Hepatocyte (in vitro differentiated cells): ENCODE data around the gene CCDC40. TPM values are rescaled to one million over a fixed set of nuclear protein-coding genes. Genes with fewer than 3 reads are reported as not detected.

ENCODE experiments used
- DNase-seq: peaks from one replicate; pipeline ENCODE4 v3.0.0-alpha.2; 2016; ENCODE audit warnings: low spot score
- H2AFZ ChIP-seq: fragments of 200-600 bp; sonication (generic); 2 replicates; pipeline ENCODE4 v1.6.0; 2016; ENCODE audit warnings: antibody characterized with exemption, mild to moderate bottlenecking
- H3K27ac ChIP-seq: fragments of 200-600 bp; sonication (generic); 2 replicates; pipeline ENCODE4 v1.5.1; 2016; ENCODE audit warnings: mild to moderate bottlenecking
- H3K27me3 ChIP-seq: fragments of 200-600 bp; sonication (generic); 2 replicates; pipeline ENCODE4 v1.6.1; 2016
- H3K36me3 ChIP-seq: fragments of 200-600 bp; sonication (generic); replicated peaks from 2 replicates; pipeline ENCODE4 v1.5.1; 2016; ENCODE audit warnings: low read depth; ENCODE audit not compliant: insufficient read depth
- H3K4me1 ChIP-seq: fragments of 200-600 bp; sonication (generic); 2 replicates; pipeline ENCODE4 v1.5.1; 2016; ENCODE audit warnings: mild to moderate bottlenecking, moderate library complexity; ENCODE audit not compliant: insufficient read depth
- H3K4me2 ChIP-seq: fragments of 200-600 bp; sonication (generic); 2 replicates; pipeline ENCODE4 v1.6.0; 2016
- H3K4me3 ChIP-seq: fragments of 200-600 bp; sonication (generic); 2 replicates; pipeline ENCODE4 v1.5.1; 2016; ENCODE audit warnings: mild to moderate bottlenecking
- H3K79me2 ChIP-seq: fragments of 200-600 bp; sonication (generic); 2 replicates; pipeline ENCODE4 v1.6.0; 2017; ENCODE audit warnings: mild to moderate bottlenecking
- H3K9me2 ChIP-seq: fragments of 200-600 bp; sonication (generic); replicated peaks from 2 replicates; pipeline ENCODE4 v1.6.0; 2017; ENCODE audit warnings: mild to moderate bottlenecking; ENCODE audit not compliant: insufficient read depth
- H3K9me3 ChIP-seq: fragments of 200-600 bp; sonication (generic); 2 replicates; pipeline ENCODE4 v1.5.1; 2016; ENCODE audit warnings: low read depth, mild to moderate bottlenecking
- H4K20me1 ChIP-seq: fragments of 200-600 bp; sonication (generic); 2 replicates; pipeline ENCODE4 v1.6.0; 2016; ENCODE audit warnings: mild to moderate bottlenecking; ENCODE audit not compliant: insufficient read depth, poor library complexity, severe bottlenecking
- CTCF ChIP-seq: fragments of 200-600 bp; sonication (generic); IDR thresholded peaks from 2 replicates; pipeline ENCODE4 v1.5.1; 2016; ENCODE audit warnings: antibody characterized with exemption, mild to moderate bottlenecking; ENCODE audit not compliant: poor library complexity
- EZH2 ChIP-seq: fragments of 200-600 bp; sonication (generic); IDR thresholded peaks from 2 replicates; pipeline ENCODE4 v1.6.1; 2016; ENCODE audit warnings: antibody characterized with exemption, mild to moderate bottlenecking, borderline replicate concordance
- EZH2phosphoT487 ChIP-seq: fragments of 200-600 bp; sonication (generic); IDR thresholded peaks from one replicate; pipeline ENCODE4 v1.6.1; 2018; ENCODE audit warnings: antibody characterized with exemption, mild to moderate bottlenecking, low read depth, moderate library complexity; ENCODE audit not compliant: unreplicated experiment, severe bottlenecking
- WGBS: methylation state at CpG from one replicate; pipeline ENCODE4 v1.1.6; 2016; ENCODE audit warnings: low lambda C conversion rate; ENCODE audit errors: missing lambda C conversion rate; 5-methylcytosine and 5-hydroxymethylcytosine counted together
- polyA plus RNA-seq: library from polyadenylated mRNA; unstranded; fragments of >200 nt; fragmentation: Nextera tagmentation; extraction: Ambion mirVana; gene quantifications from 2 replicates; pipeline ENCODE4 v1.2.1, GENCODE V29; 2016
- total RNA-seq: library from RNA; depleted of rRNA; stranded (reverse); fragments of >200 nt; gene quantifications from 2 replicates; pipeline ENCODE4 v1.2.3, GENCODE V29; 2014

Gene CCDC40
- total and polyA plus RNA-seq, 2 experiments from 2014 or later, result 2.2 to 4.7 TPM

GRCh38 chr17:79990704-79991103, 45.7 kb upstream of the CCDC40 start:
- Histone ChIP-seq H3K4me1 (peaks cover 85% of the 10 kb centered on the region), H3K9me3 (no peaks in the 10 kb centered on the region), H3K4me2 (peak overlapping the region; percentile 93), H3K9me2 (no peaks in the 10 kb centered on the region), H3K27ac (peak overlapping the region; percentile 63), H3K4me3 (no peak overlapping the region), H2AFZ (no peak overlapping the region), H3K79me2 (peaks cover 44% of the 10 kb centered on the region), H4K20me1 (no peaks in the 10 kb centered on the region), H3K27me3 (no peaks in the 10 kb centered on the region), H3K36me3 (no peaks in the 10 kb centered on the region)
- no peak for DNase-seq
- 91% methylated on average over 17 of the region's 17 CpGs for WGBS
- TF ChIP-seq EZH2phosphoT487, result no peak
- no peak for TF ChIP-seq CTCF
- no peak for TF ChIP-seq EZH2

GRCh38 chr17:79991140-79991923, 45.1 kb upstream of the CCDC40 start:
- Histone ChIP-seq H3K9me2 (no peaks in the 10 kb centered on the region), H3K27me3 (no peaks in the 10 kb centered on the region), H3K9me3 (no peaks in the 10 kb centered on the region), H4K20me1 (no peaks in the 10 kb centered on the region), H3K36me3 (no peaks in the 10 kb centered on the region), H3K4me3 (peak overlapping the region; percentile 26), H3K4me1 (peaks cover 85% of the 10 kb centered on the region), H2AFZ (no peak overlapping the region), H3K27ac (peak overlapping the region; percentile 98), H3K4me2 (peak overlapping the region; percentile 93), H3K79me2 (peaks cover 38% of the 10 kb centered on the region)
- 48% methylated on average over 17 of the region's 30 CpGs for WGBS
- DNase-seq, result peak; percentile 95
- no peak for TF ChIP-seq EZH2
- TF ChIP-seq CTCF, result peak; percentile 71

- TF ChIP-seq EZH2phosphoT487 (no peak), EZH2 (no peak), CTCF (no peak)
- Histone ChIP-seq H3K9me3 (no peaks in the 10 kb centered on the region), H3K4me1 (peaks cover 77% of the 10 kb centered on the region), H3K27ac (peak overlapping the region; percentile 98), H3K9me2 (no peaks in the 10 kb centered on the region), H3K4me2 (peak overlapping the region; percentile 93), H4K20me1 (no peaks in the 10 kb centered on the region), H3K27me3 (no peaks in the 10 kb centered on the region), H3K4me3 (peak overlapping the region; percentile 26), H2AFZ (no peak overlapping the region), H3K36me3 (no peaks in the 10 kb centered on the region), H3K79me2 (peaks cover 33% of the 10 kb centered on the region)
- WGBS, result 8% methylated on average over 27 of the region's 44 CpGs
- peak; percentile 71 for DNase-seq
Observed at GRCh38 chr17:79991924-79992648, 44.4 kb upstream of the CCDC40 start.
